Stimulated activated CD4-positive, alpha-beta T cell treated with anti-CD3 and anti-CD28 coated beads, Interleukin-4, amount 100 ng/mL, for 48 hours (primary cell): ENCODE measurements around the gene RAB40A.
"Not testable (repeated sequence)": the region's sequence is repeated elsewhere in the genome, so short reads cannot be mapped to it uniquely, and the experiment has no call there.

Experiments
- DNase-seq, 2 donors: peaks; one replicate each; pipeline ENCODE4 v3.0.0-alpha.2; 2020; ENCODE audit warnings: low read depth in 2 of 2

RAB40A gene

GRCh38 chrX:103461156-103461555 lies 58.1 kb downstream of the RAB40A start:
- no peak for DNase-seq

- DNase-seq = not testable (repeated sequence)
These were observed 59.1 kb downstream of the RAB40A start for GRCh38 chrX:103460001-103460755.

DNA sequence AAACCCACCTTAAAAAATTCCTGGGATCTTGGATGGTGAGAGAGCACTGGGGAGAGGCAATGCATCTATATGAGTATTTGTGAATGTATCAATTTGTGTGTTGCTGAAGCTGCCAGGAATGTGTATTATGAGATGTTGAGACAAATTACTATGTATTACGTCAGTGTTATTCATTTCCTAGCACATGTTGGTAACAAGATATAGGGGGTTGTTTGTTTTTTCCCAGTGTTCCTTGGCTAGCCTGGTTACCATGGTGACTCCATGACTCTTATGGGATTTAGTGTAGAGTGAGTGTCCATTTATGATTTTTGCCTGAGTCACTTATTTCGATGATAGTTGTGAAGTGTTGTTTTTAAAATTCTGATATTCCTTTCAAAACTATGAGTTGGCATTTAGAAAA lies 65.6 kb downstream of the RAB40A start:
- no peak for DNase-seq
